ENCODE data around the gene ADAMTS8.

GRCh38 chr11:130428316-130429119 lies at the start of gene ADAMTS8:
- TF ChIP-seq CTCF (IDR thresholded peaks at IDR 0.05; ENCODE audit: low read depth, low read length): no peak
- TF ChIP-seq EZH2phosphoT487 (IDR thresholded peaks at IDR 0.05; ENCODE audit: low read depth): no peak

All from OCI-LY3 (cell line).